Activated CD4-positive, alpha-beta T cell treated with anti-CD3 and anti-CD28 coated beads, Interleukin-2, amount 50 U/mL, for 4 hours (primary cell): ENCODE measurements around the gene APMAP.

ENCODE experiments used
- DNase-seq, 2 experiments: peaks; one replicate each; pipeline ENCODE4 v3.0.0-alpha.2; 2020

Gene APMAP

GRCh38 chr20:24992487-24993205 is at the start of gene APMAP:
Gene APMAP (minus strand): TSS chr20:24992751. CDS start chr20:24992688, 63 bp downstream.
- peak; percentile 95 to 96 for DNase-seq

GRCh38 chr20:25041813-25042530 is 49.4 kb upstream of the APMAP start:
- no peak for DNase-seq

GRCh38 chr20:25040438-25040831 is 47.9 kb upstream of the APMAP start:
- no peak for DNase-seq

GRCh38 chr20:25039697-25040437 is 47.3 kb upstream of the APMAP start:
- no peak for DNase-seq

- no peak for DNase-seq
Measured at GRCh38 chr20:25038591-25039015, 46.1 kb upstream of the APMAP start.

- DNase-seq: no peak
Measured at GRCh38 chr20:25038103-25038410, 45.5 kb upstream of the APMAP start.

- no peak for DNase-seq
Measured at GRCh38 chr20:25037288-25038102, 44.9 kb upstream of the APMAP start.

- DNase-seq: no peak
Measured at GRCh38 chr20:25036331-25036936, 43.9 kb upstream of the APMAP start.

- DNase-seq: no peak
Measured at GRCh38 chr20:25035921-25036320, 43.4 kb upstream of the APMAP start.

GRCh38 chr20:25033924-25034300 is 41.4 kb upstream of the APMAP start:
- DNase-seq: no peak

- no peak for DNase-seq
Measured at GRCh38 chr20:25033265-25033923, 40.8 kb upstream of the APMAP start.

- DNase-seq: no peak
Measured at GRCh38 chr20:25032478-25033264, 40.1 kb upstream of the APMAP start.

GRCh38 chr20:25032065-25032477 is 39.5 kb upstream of the APMAP start:
- no peak for DNase-seq

- no peak for DNase-seq
Measured at GRCh38 chr20:25031241-25031640, 38.7 kb upstream of the APMAP start.

GRCh38 chr20:25030649-25031207 is 38.2 kb upstream of the APMAP start:
- no peak for DNase-seq

- DNase-seq: no peak
Measured at GRCh38 chr20:25030007-25030648, 37.6 kb upstream of the APMAP start.

- no peak for DNase-seq
Measured at GRCh38 chr20:25025986-25026605, 33.5 kb upstream of the APMAP start.

GRCh38 chr20:25025091-25025861 is 32.7 kb upstream of the APMAP start:
- no peak for DNase-seq

GRCh38 chr20:25024171-25024570 is 31.6 kb upstream of the APMAP start:
- no peak for DNase-seq
